Small intestine (tissue), 7 donors: ENCODE data around the gene WNT6. TPM values are rescaled to one million over a fixed set of nuclear protein-coding genes. Genes with fewer than 3 reads are reported as not detected.

Experiments used
- DNase-seq, 2 donors: peaks; one replicate each; pipeline versions ENCODE4 v3.0.0 to v3.0.0-alpha.2; 2013
- FAIRE-seq: peaks from 2 replicates; lab custom pipeline; 2012; peaks lifted over from hg19 to GRCh38; lab: Jason Lieb, UNC
- H3K27ac ChIP-seq, 3 donors: one replicate each; pipeline ENCODE4 v1.5.1; 2013; ENCODE audit warnings: low read length in 2 of 3, mild to moderate bottlenecking in 2 of 3, control low read depth in 1 of 3, inconsistent platforms in 1 of 3, low read depth in 1 of 3, moderate library complexity in 1 of 3
- H3K27me3 ChIP-seq, 3 donors: one replicate each; pipeline ENCODE4 v1.6.1; 2013; ENCODE audit warnings: low read length in 3 of 3, inconsistent platforms in 1 of 3; ENCODE audit not compliant: control insufficient read depth in 3 of 3, insufficient read depth in 3 of 3
- H3K36me3 ChIP-seq, 3 donors: one replicate each; pipeline ENCODE4 v1.6.1; 2013; ENCODE audit warnings: low read length in 3 of 3, inconsistent platforms in 1 of 3, low read depth in 1 of 3, mild to moderate bottlenecking in 1 of 3, moderate library complexity in 1 of 3; ENCODE audit not compliant: control insufficient read depth in 3 of 3, insufficient read depth in 2 of 3
- H3K4me1 ChIP-seq, 3 donors: one replicate each; pipeline ENCODE4 v1.6.1; 2013; ENCODE audit warnings: low read length in 2 of 3, inconsistent platforms in 1 of 3, low read depth in 1 of 3, mild to moderate bottlenecking in 1 of 3, moderate library complexity in 1 of 3; ENCODE audit not compliant: control insufficient read depth in 3 of 3, insufficient read depth in 2 of 3
- H3K4me3 ChIP-seq, 3 donors: one replicate each; pipeline ENCODE4 v1.5.1; 2013; ENCODE audit warnings: low read length in 3 of 3, control low read depth in 1 of 3, inconsistent platforms in 1 of 3, low read depth in 1 of 3, mild to moderate bottlenecking in 1 of 3, moderate library complexity in 1 of 3
- H3K9me3 ChIP-seq, 2 donors: one replicate each; pipeline ENCODE4 v1.6.1; 2013; ENCODE audit warnings: low read depth in 1 of 2, low read length in 1 of 2; ENCODE audit not compliant: control insufficient read depth in 2 of 2, insufficient read depth in 1 of 2
- WGBS, 3 donors: extraction: QIAGEN DNeasy Blood & Tissue Kit; methylation state at CpG; one replicate each; pipeline ENCODE4 v1.1.7; 2013; 5-methylcytosine and 5-hydroxymethylcytosine counted together
- polyA plus RNA-seq, 4 donors: library from polyadenylated mRNA; stranded (reverse) in 3 of 4; unstranded in 1 of 4; fragments of 200-250 nt in 3 of 4; fragments of 120-200 nt in 1 of 4; gene quantifications; one replicate each; pipeline versions ENCODE4 v1.2.1 to v1.2.3, GENCODE V29; 2013
- donor health status: healthy with polysubstance abuse.
- donor health status: control.
- donor health status: control.
- donor health status: Bipolar disorder and iron deficiency.
- donor health status: healthy.

The WNT6 gene
- polyA plus RNA-seq, 4 donors = 0.06 to 1.8 TPM; not detected in 2

DNA sequence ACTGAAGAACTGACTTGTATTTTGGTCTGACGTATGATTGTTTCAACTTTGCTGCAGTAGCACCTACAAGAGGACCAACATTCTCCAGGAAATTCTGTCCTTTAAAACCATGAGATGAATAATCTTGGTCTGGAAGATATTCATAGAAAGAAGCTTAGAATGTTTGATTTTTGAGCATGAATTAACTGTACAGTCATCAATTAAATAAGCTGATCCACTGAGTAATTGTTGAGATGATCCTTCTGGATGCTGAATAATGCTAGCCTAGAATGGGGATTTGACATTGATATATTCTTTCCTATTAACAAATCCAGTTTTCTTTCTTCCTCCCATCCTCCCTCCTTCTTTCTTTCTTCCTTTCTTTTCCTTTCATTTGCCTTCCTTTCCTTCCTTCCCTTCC is 60.9 kb downstream of the WNT6 start:
- FAIRE-seq = no peak
- H3K4me1 ChIP-seq = no peaks in the 10 kb centered on the region
- WGBS, 3 donors = 84 to 93% (median 85%) methylated on average over 1 of the region's 1 CpG
- DNase-seq = no peak
- H3K9me3 ChIP-seq = peaks cover 0 to 11% of the 10 kb centered on the region in 2 donors
- H3K27ac ChIP-seq = no peak overlapping the region
- no peaks in the 10 kb centered on the region for H3K36me3 ChIP-seq
- no peak overlapping the region for H3K4me3 ChIP-seq
- peaks cover 0 to 5% (median 0%) of the 10 kb centered on the region in 3 donors for H3K27me3 ChIP-seq

Other genes with a start within 250 kb of the WNT6 start
- 10 to 100 TPM in 1 of 4 donors, 1 to 10 TPM in 3; 3.0 to 12.6 (median 5.1) TPM for gene ZNF142, start 200.2 kb upstream of the WNT6 start, polyA plus RNA-seq
- 10 to 100 TPM; 18.9 to 42.7 (median 28.6) TPM for gene BCS1L, start 200.1 kb upstream of the WNT6 start, polyA plus RNA-seq
- gene RNF25, start 187.8 kb upstream of the WNT6 start, polyA plus RNA-seq = 10 to 100 TPM; 15.1 to 19.8 (median 18.5) TPM
- 10 to 100 TPM in 3 of 4 donors, 1 to 10 TPM in 1; 9.7 to 38.9 (median 14.9) TPM for gene STK36, start 187.7 kb upstream of the WNT6 start, polyA plus RNA-seq
- 10 to 100 TPM in 3 of 4 donors, 1 to 10 TPM in 1; 8.6 to 25.7 (median 12.5) TPM for gene TTLL4, start 149.0 kb upstream of the WNT6 start, polyA plus RNA-seq
- 100 to 1,000 TPM in 2 of 4 donors, 10 to 100 TPM in 2; 46.7 to 125 (median 98.6) TPM for gene CYP27A1, start 77.7 kb upstream of the WNT6 start, polyA plus RNA-seq
- gene PRKAG3, start 28.0 kb upstream of the WNT6 start, polyA plus RNA-seq = under 1 TPM in 1 of 4 donors, not detected in 3; 0.15 TPM
- gene WNT10A, start 21.0 kb downstream of the WNT6 start, polyA plus RNA-seq = 1 to 10 TPM in 1 of 4 donors, under 1 TPM in 2, not detected in 1; 0.07 to 2.4 (median 0.37) TPM
- 1 to 10 TPM in 2 of 4 donors, under 1 TPM in 1, not detected in 1; 0.22 to 1.5 (median 1.4) TPM for gene CDK5R2, start 99.9 kb downstream of the WNT6 start, polyA plus RNA-seq
- gene FEV, start 125.4 kb downstream of the WNT6 start, polyA plus RNA-seq = 10 to 100 TPM in 1 of 4 donors, 1 to 10 TPM in 3; 2.9 to 19.5 (median 4.4) TPM
- 10 to 100 TPM in 1 of 4 donors, 1 to 10 TPM in 3; 1.3 to 37.0 (median 4.6) TPM for gene CRYBA2, start 133.6 kb downstream of the WNT6 start, polyA plus RNA-seq
- gene CFAP65, start 181.7 kb downstream of the WNT6 start, polyA plus RNA-seq = 1 to 10 TPM in 2 of 4 donors, under 1 TPM in 1, not detected in 1; 0.06 to 4.3 (median 1.1) TPM
- gene IHH, start 201.1 kb downstream of the WNT6 start, polyA plus RNA-seq = 10 to 100 TPM; 13.5 to 95.4 (median 29.1) TPM